ENCODE data around the gene CRLF1.

CRLF1 gene, protein sequence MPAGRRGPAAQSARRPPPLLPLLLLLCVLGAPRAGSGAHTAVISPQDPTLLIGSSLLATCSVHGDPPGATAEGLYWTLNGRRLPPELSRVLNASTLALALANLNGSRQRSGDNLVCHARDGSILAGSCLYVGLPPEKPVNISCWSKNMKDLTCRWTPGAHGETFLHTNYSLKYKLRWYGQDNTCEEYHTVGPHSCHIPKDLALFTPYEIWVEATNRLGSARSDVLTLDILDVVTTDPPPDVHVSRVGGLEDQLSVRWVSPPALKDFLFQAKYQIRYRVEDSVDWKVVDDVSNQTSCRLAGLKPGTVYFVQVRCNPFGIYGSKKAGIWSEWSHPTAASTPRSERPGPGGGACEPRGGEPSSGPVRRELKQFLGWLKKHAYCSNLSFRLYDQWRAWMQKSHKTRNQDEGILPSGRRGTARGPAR

GRCh38 chr19:18606281-18607225 lies at the start of gene CRLF1:
Gene CRLF1 (minus strand): TSS chr19:18606799. CDS start chr19:18606656, 143 bp downstream.
- DNase-seq, result no peak

GRCh38 chr19:18655173-18655844 lies 48.7 kb upstream of the CRLF1 start:
- DNase-seq, result no peak

- no peak for DNase-seq
Observed at GRCh38 chr19:18654469-18654868, 47.9 kb upstream of the CRLF1 start.

GRCh38 chr19:18653853-18654252 lies 47.3 kb upstream of the CRLF1 start:
- no peak for DNase-seq

GRCh38 chr19:18651733-18652132 lies 45.1 kb upstream of the CRLF1 start:
- no peak for DNase-seq

- DNase-seq, result no peak
Observed at GRCh38 chr19:18651300-18651699, 44.7 kb upstream of the CRLF1 start.

GRCh38 chr19:18650468-18651041 lies 44.0 kb upstream of the CRLF1 start:
- no peak for DNase-seq

- no peak for DNase-seq
Observed at GRCh38 chr19:18650021-18650390, 43.4 kb upstream of the CRLF1 start.

DNA sequence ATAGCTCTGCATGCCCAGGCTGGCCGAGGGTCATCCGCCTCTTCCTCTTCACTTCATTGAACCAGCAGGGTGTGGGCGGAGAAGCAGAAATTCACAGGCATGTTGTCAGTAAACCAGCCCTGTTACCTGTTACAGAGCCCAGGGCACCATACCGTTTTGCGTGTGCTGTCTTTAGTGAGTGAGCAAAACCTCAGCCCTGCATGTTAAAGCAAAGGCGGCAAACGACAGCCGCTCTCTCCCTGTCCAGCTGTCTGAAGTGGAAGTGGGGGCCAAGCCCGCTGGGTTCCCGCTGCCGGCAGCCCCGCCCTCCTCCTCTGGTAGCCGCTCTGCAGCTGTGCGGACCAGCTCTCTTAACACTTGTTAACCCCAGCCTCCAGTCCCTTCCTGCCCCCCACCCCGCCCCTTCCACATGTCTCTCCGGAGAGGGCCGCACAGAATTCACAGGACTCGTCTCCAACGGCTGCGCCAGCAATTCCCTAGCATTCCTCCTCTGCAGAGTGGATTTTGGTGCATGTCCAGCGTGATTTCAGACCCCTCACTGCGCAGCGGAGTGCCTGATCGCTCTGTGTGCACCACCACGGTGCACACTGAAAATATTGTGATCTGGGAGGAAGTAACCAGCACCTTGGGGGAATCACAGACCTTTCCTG lies 42.9 kb upstream of the CRLF1 start:
- DNase-seq, result no peak

DNA sequence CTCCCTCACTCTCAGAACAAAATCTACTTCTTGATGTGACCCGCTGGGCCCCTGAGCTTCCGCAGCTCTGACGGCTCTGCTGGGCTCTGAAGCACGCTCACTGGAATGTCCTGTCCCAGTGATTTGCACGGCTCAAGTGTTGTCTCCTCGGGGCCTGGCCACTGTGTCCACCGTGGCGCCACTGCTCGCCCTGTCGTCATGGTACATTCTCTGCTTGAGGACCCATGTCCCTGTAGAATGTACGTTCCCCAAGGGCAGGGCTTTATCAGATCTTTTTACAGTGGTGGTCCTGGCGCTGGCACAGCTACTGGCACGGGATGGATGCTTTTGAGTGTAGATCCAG lies 42.3 kb upstream of the CRLF1 start:
- DNase-seq, result no peak

DNA sequence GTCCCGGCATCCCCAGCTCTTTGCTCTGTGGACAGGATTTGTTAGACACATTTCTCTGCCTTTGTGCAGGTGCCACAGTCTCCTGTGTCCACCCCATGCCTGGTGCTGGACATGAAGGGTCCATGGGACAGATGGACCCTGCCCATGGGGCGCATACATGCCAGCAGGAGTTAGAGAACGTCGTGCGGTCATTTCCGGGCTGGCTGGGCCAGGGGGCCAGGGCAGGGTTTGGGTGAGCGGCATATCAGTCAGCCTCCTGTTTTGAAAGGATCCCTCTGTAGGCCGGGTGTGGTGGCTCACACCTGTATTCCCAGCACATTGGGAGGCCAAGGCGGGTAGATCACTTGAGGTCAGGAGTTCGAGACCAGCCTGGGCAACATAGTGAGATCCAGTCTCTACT lies 41.2 kb upstream of the CRLF1 start:
- DNase-seq, result no peak

DNA sequence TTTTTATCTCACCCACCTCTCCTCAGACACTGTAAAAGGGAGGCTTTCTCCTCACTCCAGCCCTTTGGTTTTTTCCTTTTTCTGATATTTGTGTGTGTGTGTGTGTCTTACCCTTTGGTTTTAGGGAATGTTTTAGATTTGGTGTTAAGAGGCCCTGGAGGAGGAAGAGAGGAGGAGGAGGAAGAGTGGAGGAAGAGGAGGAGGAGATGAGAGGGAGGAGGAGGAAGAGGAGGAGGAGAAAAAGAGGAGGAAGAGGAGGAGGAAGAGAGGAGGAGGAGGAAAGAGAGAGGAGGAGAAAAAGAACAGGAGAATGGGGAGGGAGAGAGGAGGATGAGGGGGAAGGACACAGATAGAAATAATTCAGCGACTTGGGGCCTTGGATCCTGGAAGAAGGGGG lies 40.8 kb upstream of the CRLF1 start:
- no peak for DNase-seq

DNA sequence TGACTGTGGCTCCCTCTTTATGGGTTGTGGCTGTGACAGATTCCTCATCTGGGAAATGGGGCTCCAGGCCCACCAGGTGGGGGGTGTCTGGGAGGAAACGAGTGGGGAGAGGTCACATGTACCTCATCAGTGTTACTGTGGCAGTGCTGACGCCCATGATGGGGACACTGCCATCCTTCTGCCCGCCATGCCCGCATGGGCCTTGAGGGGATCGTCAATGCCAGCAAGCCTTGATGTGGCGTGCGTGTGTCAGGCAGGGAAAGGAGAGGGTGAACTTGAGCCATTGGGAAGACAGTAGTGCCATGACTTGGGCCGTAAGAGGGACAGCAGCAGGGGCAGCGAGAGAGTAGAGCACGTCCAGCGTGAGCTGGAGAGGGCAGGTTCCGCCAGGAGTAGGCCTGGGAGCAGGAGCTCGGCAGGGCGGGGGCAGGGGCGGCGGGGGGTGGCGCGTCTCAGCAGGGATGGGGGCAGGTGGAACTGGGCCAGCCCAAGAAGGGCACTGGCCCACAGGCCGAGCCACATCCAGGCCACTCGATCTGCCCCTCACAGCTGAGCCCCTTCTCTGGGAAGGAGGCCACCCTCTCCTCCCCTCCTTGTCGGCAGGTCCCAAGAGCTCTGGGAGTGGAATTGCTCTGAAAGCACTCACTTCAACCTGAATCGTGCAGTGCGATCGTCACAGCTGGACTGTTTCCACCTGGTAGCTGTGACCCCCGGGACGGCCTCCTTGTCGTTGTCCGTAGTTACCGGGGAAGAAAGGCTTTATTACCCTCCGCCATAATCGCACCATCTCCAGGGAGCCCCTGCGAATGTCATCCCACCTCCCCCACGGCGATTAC lies 40.2 kb upstream of the CRLF1 start:
- no peak for DNase-seq

GRCh38 chr19:18645035-18645511 lies 38.5 kb upstream of the CRLF1 start:
- DNase-seq, result no peak

GRCh38 chr19:18644196-18645034 lies 37.8 kb upstream of the CRLF1 start:
- no peak for DNase-seq

DNA sequence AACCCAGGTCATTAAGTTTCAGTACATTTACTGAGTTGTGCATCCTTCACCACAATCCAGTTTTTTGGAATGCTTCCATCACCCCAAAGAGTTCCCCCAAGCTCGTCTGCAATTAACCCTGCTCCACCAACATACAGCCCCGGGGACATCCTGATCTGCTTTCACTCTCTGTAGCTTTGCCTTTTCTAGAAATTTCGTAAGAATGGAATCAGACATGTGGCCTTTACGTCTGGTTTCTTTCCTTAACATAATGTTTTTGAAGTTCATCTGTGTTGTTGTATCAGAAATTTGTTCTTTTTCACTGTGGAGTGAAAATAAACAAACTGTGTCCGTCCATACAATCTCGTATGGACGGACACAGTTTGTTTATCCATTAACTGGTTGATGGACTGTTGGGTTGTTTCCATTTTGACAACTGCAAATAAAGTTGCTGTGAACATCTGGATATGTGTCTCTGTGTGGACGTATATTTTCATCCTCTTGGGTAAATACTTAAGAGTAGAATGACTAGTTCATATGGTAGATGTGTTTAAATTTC lies 33.2 kb upstream of the CRLF1 start:
- no peak for DNase-seq

DNA sequence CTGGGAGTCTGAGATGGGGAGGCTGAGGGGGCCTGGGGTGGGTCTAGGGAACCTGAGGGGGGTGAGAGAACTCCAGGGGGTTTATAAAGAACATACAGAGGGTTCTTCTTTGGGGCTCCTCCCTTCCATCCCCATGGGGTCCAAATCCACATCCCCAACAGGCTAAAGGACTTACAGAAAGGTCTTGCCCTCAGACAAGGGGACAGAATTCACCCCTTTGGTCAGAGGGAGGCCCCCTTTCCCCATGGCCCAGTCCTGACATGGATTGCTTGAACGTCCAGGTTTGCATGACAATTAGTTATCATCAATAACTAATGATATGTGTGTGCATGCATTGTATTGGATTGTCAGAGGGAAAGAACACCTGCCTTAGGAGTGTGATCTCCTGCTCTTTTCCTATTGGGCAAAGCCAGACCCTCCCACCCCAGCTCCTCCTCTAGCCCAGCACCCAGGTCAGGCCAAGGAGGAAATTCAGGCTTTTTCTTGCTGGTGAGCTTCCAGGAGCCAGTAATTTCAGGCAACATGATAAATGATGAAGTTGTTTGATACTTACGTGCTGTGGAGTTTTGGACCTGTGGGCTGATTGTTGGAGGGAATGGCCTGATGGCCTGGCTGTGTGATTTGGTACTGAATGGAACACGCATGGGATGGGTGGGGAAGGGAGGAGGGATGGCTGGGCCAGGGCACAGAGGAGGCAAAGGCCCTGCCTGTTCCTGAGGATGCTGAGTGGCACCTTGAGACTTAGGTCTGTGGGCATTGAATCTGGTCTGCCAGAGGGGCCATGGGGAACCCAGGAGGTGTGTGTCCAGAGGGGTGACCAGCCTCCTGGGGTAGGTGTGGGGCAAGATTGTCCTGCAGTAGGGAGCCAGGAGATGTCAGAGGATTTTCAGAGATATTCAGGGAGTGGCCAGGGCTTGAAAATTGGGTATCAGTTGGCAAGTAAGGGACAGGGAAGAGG lies 31.4 kb upstream of the CRLF1 start:
- no peak for DNase-seq

GRCh38 chr19:18636969-18637629 lies 30.5 kb upstream of the CRLF1 start, which contains the start of gene KLHL26:
Gene KLHL26 (plus strand): TSS chr19:18637028. CDS start chr19:18637055, 27 bp downstream.
- DNase-seq, result no peak
